HepG2 (cell line): ENCODE data around the gene TMEM63C. TPM values are rescaled to one million over a fixed set of nuclear protein-coding genes. Genes with fewer than 3 reads are reported as not detected.

ENCODE experiments used
- ELF4 ChIP-seq: sonication (generic); formaldehyde crosslinking; IDR thresholded peaks from 2 replicates; pipeline ENCODE4 v1.5.0; 2020; ENCODE audit warnings: missing genetic modification reagents, mild to moderate bottlenecking, moderate library complexity, borderline replicate concordance
- GTF2F1 ChIP-seq: fragments of 150-350 bp; IDR thresholded peaks from 2 replicates; pipeline ENCODE4 v1.6.1; 2014; ENCODE audit warnings: low read length
- HES4 ChIP-seq: sonication (generic); formaldehyde crosslinking; IDR thresholded peaks from 2 replicates; pipeline ENCODE4 v1.9.0; 2021; ENCODE audit warnings: mild to moderate bottlenecking, missing genetic modification reagents, borderline replicate concordance
- JDP2 ChIP-seq: sonication (generic); formaldehyde crosslinking; IDR thresholded peaks from 2 replicates; pipeline ENCODE4 v1.8.1; 2022; ENCODE audit warnings: missing genetic modification reagents, borderline replicate concordance
- MIXL1 ChIP-seq: IDR thresholded peaks from 2 replicates; pipeline ENCODE4 v1.6.1; 2016
- MZF1 ChIP-seq: sonication (generic); formaldehyde crosslinking; IDR thresholded peaks from 2 replicates; pipeline ENCODE4 v1.8.1; 2023; ENCODE audit warnings: mild to moderate bottlenecking, missing genetic modification reagents, borderline replicate concordance
- NR2C2 ChIP-seq: sonication (generic); formaldehyde crosslinking; IDR thresholded peaks from 2 replicates; pipeline ENCODE4 v1.4.0; 2020; ENCODE audit warnings: missing genetic modification reagents, mild to moderate bottlenecking, moderate library complexity, borderline replicate concordance
- PPARG ChIP-seq: conservative IDR thresholded peaks from 2 replicates; pipeline ENCODE4 v1.6.1; 2016; ENCODE audit warnings: missing biosample characterization, missing genetic modification reagents
- TMF1 ChIP-seq: sonication (generic); formaldehyde crosslinking; IDR thresholded peaks from 2 replicates; pipeline ENCODE4 v1.8.1; 2022; ENCODE audit warnings: low read depth, missing genetic modification reagents
- ZBTB2 ChIP-seq: sonication (generic); formaldehyde crosslinking; IDR thresholded peaks from 2 replicates; pipeline ENCODE4 v1.8.0; 2022; ENCODE audit warnings: low read depth, missing genetic modification reagents
- ZBTB3 ChIP-seq: sonication (generic); formaldehyde crosslinking; IDR thresholded peaks from 2 replicates; pipeline ENCODE4 v1.4.0; 2020; ENCODE audit warnings: low read depth, mild to moderate bottlenecking, moderate library complexity, missing genetic modification reagents, borderline replicate concordance
- ZFP37 ChIP-seq: sonication (generic); formaldehyde crosslinking; IDR thresholded peaks from 2 replicates; pipeline ENCODE4 v1.4.0; 2020; ENCODE audit warnings: missing genetic modification reagents, borderline replicate concordance
- ZHX1 ChIP-seq: sonication (generic); formaldehyde crosslinking; IDR thresholded peaks from 2 replicates; pipeline ENCODE4 v1.8.1; 2022; ENCODE audit warnings: low read depth, mild to moderate bottlenecking, missing genetic modification reagents
- ZKSCAN1 ChIP-seq: fragments of 150-350 bp; IDR thresholded peaks from 2 replicates; pipeline ENCODE4 v1.6.1; 2014; ENCODE audit warnings: low read length
- ZNF101 ChIP-seq: sonication (generic); formaldehyde crosslinking; IDR thresholded peaks from 2 replicates; pipeline ENCODE4 v1.4.0; 2020; ENCODE audit warnings: mild to moderate bottlenecking, low read depth, missing genetic modification reagents, borderline replicate concordance
- ZNF264 ChIP-seq: sonication (generic); formaldehyde crosslinking; IDR thresholded peaks from 2 replicates; pipeline ENCODE4 v1.4.0; 2020; ENCODE audit warnings: missing genetic modification reagents
- ZNF414 ChIP-seq: sonication (generic); formaldehyde crosslinking; IDR thresholded peaks from 2 replicates; pipeline ENCODE4 v1.5.0; 2020; ENCODE audit warnings: missing genetic modification reagents
- ZNF530 ChIP-seq: sonication (generic); formaldehyde crosslinking; IDR thresholded peaks from 2 replicates; pipeline ENCODE4 v1.5.0; 2020; ENCODE audit warnings: low read depth, mild to moderate bottlenecking, missing genetic modification reagents
- ZNF549 ChIP-seq: sonication (generic); formaldehyde crosslinking; IDR thresholded peaks from 2 replicates; pipeline ENCODE4 v1.5.0; 2020; ENCODE audit warnings: missing genetic modification reagents
- ZNF772 ChIP-seq: sonication (generic); formaldehyde crosslinking; IDR thresholded peaks from 2 replicates; pipeline ENCODE4 v1.5.0; 2020; ENCODE audit warnings: mild to moderate bottlenecking, missing genetic modification reagents
- ZNF777 ChIP-seq: sonication (generic); formaldehyde crosslinking; IDR thresholded peaks from 2 replicates; pipeline ENCODE4 v1.4.0; 2020; ENCODE audit warnings: missing genetic modification reagents
- polyA plus RNA-seq, 8 experiments: library from polyadenylated mRNA; depleted of rRNA in 3 of 8; stranded (reverse) in 7 of 8; unstranded in 1 of 8; fragments of >200 nt; fragmentation: Illumina TruSeq in 4 of 8; extraction: Trizol in 4 of 8; gene quantifications; 2 replicates each; pipeline versions ENCODE4 v1.2.1 to v1.2.3, GENCODE V29; 2011 to 2016; ENCODE audit warnings: low read depth in 4 of 8, missing spikeins in 1 of 8, mixed read lengths in 1 of 8; ENCODE audit not compliant: insufficient read depth in 1 of 8
- total RNA-seq, 5 experiments: library from RNA; depleted of rRNA; stranded (reverse); fragments of >200 nt; fragmentation: Illumina TruSeq; extraction: Trizol; gene quantifications; 2 replicates each; pipeline ENCODE4 v1.2.3, GENCODE V29; 2016; ENCODE audit warnings: low read depth in 1 of 5
- TF ChIP-seq, protein P1 (sequence below): sonication (generic); formaldehyde crosslinking; IDR thresholded peaks from 2 replicates; pipeline ENCODE4 v1.5.1; 2020; ENCODE audit warnings: mild to moderate bottlenecking, missing genetic modification reagents, moderate library complexity

TMEM63C gene
- total and polyA plus RNA-seq, 2 of the 13 experiments (the other 11 are each of a cell fraction or from before 2014, with no cell fraction given), result 0.17 to 0.27 TPM

- TF ChIP-seq ZHX1 (CRISPR knock-in tag), result no peak
- TF ChIP-seq ZBTB2, result no peak
- no peak for TF ChIP-seq TMF1 (CRISPR knock-in tag)
- no peak for TF ChIP-seq ZNF530
- peak; percentile 93 for TF ChIP-seq PPARG (CRISPR knock-in tag)
- no peak for TF ChIP-seq ZNF101 (CRISPR knock-in tag)
- TF ChIP-seq MZF1 (CRISPR knock-in tag), result no peak
- TF ChIP-seq NR2C2 (CRISPR knock-in tag), result no peak
- TF ChIP-seq ZFP37 (CRISPR knock-in tag), result no peak
- TF ChIP-seq MIXL1 (CRISPR knock-in tag), result peak; percentile 52; the same call in 1 of the 2 replicates
- TF ChIP-seq JDP2 (CRISPR knock-in tag), result no peak
- no peak for TF ChIP-seq ZNF777
- TF ChIP-seq ZBTB3 (CRISPR knock-in tag), result no peak
- TF ChIP-seq ZNF549 (CRISPR knock-in tag), result no peak
- no peak for TF ChIP-seq ZKSCAN1
- TF ChIP-seq ELF4 (CRISPR knock-in tag), result no peak
- TF ChIP-seq ZNF264 (CRISPR knock-in tag), result no peak
- TF ChIP-seq GTF2F1, result no peak
- TF ChIP-seq, protein P1, sequence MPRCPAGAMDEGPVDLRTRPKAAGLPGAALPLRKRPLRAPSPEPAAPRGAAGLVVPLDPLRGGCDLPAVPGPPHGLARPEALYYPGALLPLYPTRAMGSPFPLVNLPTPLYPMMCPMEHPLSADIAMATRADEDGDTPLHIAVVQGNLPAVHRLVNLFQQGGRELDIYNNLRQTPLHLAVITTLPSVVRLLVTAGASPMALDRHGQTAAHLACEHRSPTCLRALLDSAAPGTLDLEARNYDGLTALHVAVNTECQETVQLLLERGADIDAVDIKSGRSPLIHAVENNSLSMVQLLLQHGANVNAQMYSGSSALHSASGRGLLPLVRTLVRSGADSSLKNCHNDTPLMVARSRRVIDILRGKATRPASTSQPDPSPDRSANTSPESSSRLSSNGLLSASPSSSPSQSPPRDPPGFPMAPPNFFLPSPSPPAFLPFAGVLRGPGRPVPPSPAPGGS (CRISPR knock-in tag), result 0 out of 2 replicates have a peak, but pooled peaks have one; percentile 21
- TF ChIP-seq ZNF414 (CRISPR knock-in tag), result no peak
- no peak for TF ChIP-seq ZNF772
- no peak for TF ChIP-seq HES4 (CRISPR knock-in tag)
Observed at GRCh38 chr14:77184396-77185092, 2.9 kb downstream of the TMEM63C start (continued).
